ENCODE data around the gene LINGO1. TPM values are rescaled to one million over a fixed set of nuclear protein-coding genes. Genes with fewer than 3 reads are reported as not detected.

Gene LINGO1
- total and polyA plus RNA-seq, 9 donors, result 0.36 to 4.5 (median 1.3) TPM

DNA sequence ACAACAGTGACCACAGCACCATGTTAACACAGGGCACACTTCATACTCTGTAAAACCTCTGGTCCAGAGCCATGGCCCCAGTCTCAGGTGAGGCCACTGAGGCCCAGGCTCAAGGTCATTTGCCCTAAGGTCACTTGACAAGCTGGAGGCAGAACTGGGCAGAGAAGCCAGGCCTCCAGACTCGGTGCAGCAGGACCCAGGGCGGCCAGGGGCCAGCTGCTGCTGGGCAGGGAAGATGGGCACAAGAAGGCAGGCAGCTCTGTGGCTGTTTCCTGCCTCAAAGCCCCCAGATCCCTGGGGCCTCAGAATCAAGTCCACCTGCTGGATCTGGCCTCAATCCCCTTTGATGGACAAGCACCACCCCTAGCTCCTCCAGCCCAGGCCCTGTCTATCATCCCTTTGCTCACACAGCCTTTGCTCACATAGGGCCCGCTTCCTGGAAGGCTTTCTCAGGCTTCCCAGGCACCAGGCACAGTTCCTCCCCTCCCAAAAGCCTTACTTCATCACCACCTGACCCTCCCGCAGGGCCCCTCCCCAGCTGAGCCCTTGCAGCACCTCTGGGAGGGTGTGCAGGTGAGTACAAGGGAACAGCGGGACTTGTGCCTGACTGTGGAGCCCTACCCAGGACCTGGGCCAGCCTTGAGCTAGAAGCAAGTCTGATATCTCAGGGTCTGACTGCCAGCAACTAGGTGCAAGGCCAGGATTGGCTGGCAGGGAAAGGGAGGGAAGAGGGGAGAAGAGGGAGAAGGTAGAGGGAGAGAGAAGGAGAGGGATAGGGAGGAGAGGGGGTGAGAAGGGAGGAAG is 38.0 kb upstream of the LINGO1 start:
- no peak for DNase-seq
- Histone ChIP-seq H3K4me3 (no peak overlapping the region), H3K27me3 (no peaks in the 10 kb centered on the region), H3K9me3 (no peaks in the 10 kb centered on the region), H3K36me3 (no peaks in the 10 kb centered on the region), H3K27ac (no peak overlapping the region), H3K4me1 (ENCODE audit: insufficient read depth) (no peaks in the 10 kb centered on the region)
- TF ChIP-seq POLR2A (IDR thresholded peaks at IDR 0.05), result no peak
- TF ChIP-seq EP300 (IDR thresholded peaks at IDR 0.05), result no peak
- TF ChIP-seq, protein P1, sequence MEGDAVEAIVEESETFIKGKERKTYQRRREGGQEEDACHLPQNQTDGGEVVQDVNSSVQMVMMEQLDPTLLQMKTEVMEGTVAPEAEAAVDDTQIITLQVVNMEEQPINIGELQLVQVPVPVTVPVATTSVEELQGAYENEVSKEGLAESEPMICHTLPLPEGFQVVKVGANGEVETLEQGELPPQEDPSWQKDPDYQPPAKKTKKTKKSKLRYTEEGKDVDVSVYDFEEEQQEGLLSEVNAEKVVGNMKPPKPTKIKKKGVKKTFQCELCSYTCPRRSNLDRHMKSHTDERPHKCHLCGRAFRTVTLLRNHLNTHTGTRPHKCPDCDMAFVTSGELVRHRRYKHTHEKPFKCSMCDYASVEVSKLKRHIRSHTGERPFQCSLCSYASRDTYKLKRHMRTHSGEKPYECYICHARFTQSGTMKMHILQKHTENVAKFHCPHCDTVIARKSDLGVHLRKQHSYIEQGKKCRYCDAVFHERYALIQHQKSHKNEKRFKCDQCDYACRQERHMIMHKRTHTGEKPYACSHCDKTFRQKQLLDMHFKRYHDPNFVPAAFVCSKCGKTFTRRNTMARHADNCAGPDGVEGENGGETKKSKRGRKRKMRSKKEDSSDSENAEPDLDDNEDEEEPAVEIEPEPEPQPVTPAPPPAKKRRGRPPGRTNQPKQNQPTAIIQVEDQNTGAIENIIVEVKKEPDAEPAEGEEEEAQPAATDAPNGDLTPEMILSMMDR (IDR thresholded peaks at IDR 0.05), result no peak
- intact Hi-C loops (cut with DNase I), result no loop called here
- 72 to 91% (median 82%) methylated on average over 5 of the region's 5 CpGs for WGBS, 3 donors

DNA sequence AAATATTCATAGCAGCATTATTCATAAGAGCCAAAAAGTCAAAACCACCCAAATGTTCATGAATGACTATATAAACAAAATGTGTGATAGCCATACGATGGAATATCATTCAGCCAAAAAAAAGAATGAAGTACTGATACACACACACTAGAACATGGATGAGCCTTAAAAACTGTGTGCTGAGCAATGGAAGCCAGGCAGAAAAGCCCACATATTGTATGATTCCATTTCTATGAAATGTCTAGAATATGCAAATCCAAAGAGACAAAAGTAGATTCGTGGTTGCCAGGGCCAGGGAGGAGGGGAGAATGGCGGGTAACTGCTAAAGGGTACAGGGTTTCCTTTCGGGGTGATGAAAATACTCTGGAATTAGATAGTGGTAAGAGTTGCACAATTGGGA is 37.2 kb upstream of the LINGO1 start:
- no peak for DNase-seq
- 68 to 81% (median 68%) methylated on average over 4 of the region's 4 CpGs for WGBS, 3 donors
- TF ChIP-seq EP300 (IDR thresholded peaks at IDR 0.05) (no peak), POLR2A (IDR thresholded peaks at IDR 0.05) (no peak)
- TF ChIP-seq, protein P1 (IDR thresholded peaks at IDR 0.05), result no peak
- intact Hi-C loops (cut with DNase I), result no loop called here
- Histone ChIP-seq H3K27me3 (no peaks in the 10 kb centered on the region), H3K27ac (no peak overlapping the region), H3K36me3 (no peaks in the 10 kb centered on the region), H3K4me1 (ENCODE audit: insufficient read depth) (no peaks in the 10 kb centered on the region), H3K4me3 (no peak overlapping the region), H3K9me3 (no peaks in the 10 kb centered on the region)

- DNase-seq, result no peak
- no peaks in the 10 kb centered on the region for H3K4me1 ChIP-seq (ENCODE audit: insufficient read depth)
- H3K9me3 ChIP-seq, result no peaks in the 10 kb centered on the region
- no peak overlapping the region for H3K27ac ChIP-seq
- TF ChIP-seq EP300 (IDR thresholded peaks at IDR 0.05), result no peak
- TF ChIP-seq POLR2A (IDR thresholded peaks at IDR 0.05), result no peak
- TF ChIP-seq, protein P1 (IDR thresholded peaks at IDR 0.05), result no peak
- no peaks in the 10 kb centered on the region for H3K27me3 ChIP-seq
- 48 to 55% (median 53%) methylated on average over 11 of the region's 11 CpGs for WGBS, 3 donors
- no peak overlapping the region for H3K4me3 ChIP-seq
- intact Hi-C loops (cut with DNase I), result no loop called here
- no peaks in the 10 kb centered on the region for H3K36me3 ChIP-seq
Measured at GRCh38 chr15:77667338-77668234, 34.9 kb upstream of the LINGO1 start.

GRCh38 chr15:77666296-77666660 is 33.6 kb upstream of the LINGO1 start:
- Histone ChIP-seq H3K9me3 (no peaks in the 10 kb centered on the region), H3K27ac (no peak overlapping the region), H3K27me3 (no peaks in the 10 kb centered on the region), H3K4me1 (ENCODE audit: insufficient read depth) (no peaks in the 10 kb centered on the region), H3K4me3 (no peak overlapping the region), H3K36me3 (no peaks in the 10 kb centered on the region)
- 75 to 83% (median 79%) methylated on average over 5 of the region's 5 CpGs for WGBS, 3 donors
- no peak for DNase-seq
- TF ChIP-seq POLR2A (IDR thresholded peaks at IDR 0.05) (no peak), EP300 (IDR thresholded peaks at IDR 0.05) (no peak)
- TF ChIP-seq, protein P1 (IDR thresholded peaks at IDR 0.05), result no peak
- intact Hi-C loops (cut with DNase I), result no loop called here

All from ovary (tissue), 9 donors.